MG63 (cell line): ENCODE measurements around the gene TTC12. TPM values are rescaled to one million over a fixed set of nuclear protein-coding genes. Genes with fewer than 3 reads are reported as not detected.

ENCODE experiments used
- DNase-seq: peaks from one replicate; pipeline ENCODE4 v3.0.0-alpha.2; 2020
- H3K27me3 ChIP-seq: fragments of 250-450 bp; sonication (Bioruptor Pico); 2 replicates; pipeline ENCODE4 v1.5.1; 2020; ENCODE audit warnings: mild to moderate bottlenecking, moderate library complexity
- H3K36me3 ChIP-seq: fragments of 250-450 bp; sonication (Bioruptor Pico); 2 replicates; pipeline ENCODE4 v1.5.1; 2020; ENCODE audit warnings: mild to moderate bottlenecking, moderate library complexity
- H3K4me3 ChIP-seq: fragments of 250-450 bp; sonication (Bioruptor Pico); 2 replicates; pipeline ENCODE4 v1.5.1; 2020; ENCODE audit warnings: mild to moderate bottlenecking, moderate library complexity
- H3K9me3 ChIP-seq: fragments of 250-450 bp; sonication (Bioruptor Pico); 2 replicates; pipeline ENCODE4 v1.5.1; 2020; ENCODE audit warnings: mild to moderate bottlenecking, moderate library complexity
- total RNA-seq: library from RNA; depleted of rRNA; stranded (reverse); fragments of >200 nt; shearing (Covaris generic); gene quantifications from 2 replicates; pipeline ENCODE4 v1.2.3, GENCODE V29; 2014; ENCODE audit warnings: low replicate concordance; rRNA removed

Gene TTC12, protein sequence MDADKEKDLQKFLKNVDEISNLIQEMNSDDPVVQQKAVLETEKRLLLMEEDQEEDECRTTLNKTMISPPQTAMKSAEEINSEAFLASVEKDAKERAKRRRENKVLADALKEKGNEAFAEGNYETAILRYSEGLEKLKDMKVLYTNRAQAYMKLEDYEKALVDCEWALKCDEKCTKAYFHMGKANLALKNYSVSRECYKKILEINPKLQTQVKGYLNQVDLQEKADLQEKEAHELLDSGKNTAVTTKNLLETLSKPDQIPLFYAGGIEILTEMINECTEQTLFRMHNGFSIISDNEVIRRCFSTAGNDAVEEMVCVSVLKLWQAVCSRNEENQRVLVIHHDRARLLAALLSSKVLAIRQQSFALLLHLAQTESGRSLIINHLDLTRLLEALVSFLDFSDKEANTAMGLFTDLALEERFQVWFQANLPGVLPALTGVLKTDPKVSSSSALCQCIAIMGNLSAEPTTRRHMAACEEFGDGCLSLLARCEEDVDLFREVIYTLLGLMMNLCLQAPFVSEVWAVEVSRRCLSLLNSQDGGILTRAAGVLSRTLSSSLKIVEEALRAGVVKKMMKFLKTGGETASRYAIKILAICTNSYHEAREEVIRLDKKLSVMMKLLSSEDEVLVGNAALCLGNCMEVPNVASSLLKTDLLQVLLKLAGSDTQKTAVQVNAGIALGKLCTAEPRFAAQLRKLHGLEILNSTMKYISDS
- total RNA-seq: 7.3 and 7.4 TPM in 2 replicates

DNA sequence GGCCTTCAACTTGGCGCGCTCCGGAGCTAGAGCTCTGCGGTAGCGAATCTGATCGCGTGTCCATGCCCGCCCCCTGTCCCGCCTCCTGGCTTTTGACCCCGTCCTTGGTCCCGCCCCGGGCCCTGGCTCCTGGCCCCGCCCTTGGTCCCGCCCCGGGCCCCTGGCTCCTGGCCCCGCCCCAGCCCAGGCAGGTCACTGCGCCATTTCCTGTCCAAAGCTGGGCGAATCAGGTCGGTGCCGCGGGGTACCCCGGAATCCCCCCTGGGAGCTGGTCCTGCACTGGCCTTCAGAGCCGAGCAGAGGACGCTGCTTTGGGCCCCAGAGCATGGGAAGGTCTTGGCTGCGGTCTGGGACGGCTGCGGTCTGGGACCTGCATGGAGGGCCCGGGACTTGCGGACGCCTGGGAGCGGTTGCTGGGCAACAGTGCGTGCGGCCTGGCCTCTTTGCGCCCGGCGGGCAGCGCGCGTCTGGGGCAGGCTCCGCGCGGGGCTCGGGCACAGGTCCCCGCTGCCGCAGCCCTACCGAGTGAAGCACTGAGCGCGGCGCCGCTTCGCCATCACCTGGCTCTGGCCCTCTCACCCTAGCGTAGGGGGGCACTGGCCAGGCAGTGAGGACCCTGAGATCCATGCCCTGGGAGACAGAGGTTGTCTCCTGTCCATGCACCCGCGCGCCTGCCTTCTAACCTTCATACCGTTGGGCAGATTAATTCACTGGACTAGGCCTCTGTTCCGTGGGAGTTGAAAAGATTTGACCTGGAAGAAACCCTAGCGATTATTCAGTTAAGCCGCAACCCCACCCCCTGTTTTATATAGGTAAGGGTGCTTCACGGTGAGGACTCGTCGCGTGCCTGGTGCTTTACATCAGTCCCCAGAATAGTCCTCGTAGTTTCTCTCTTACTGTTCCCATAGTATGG lies at the start of gene TTC12:
TTC12 (plus strand) TSS at position 195 of the 913 bp plus-strand sequence. CDS start 1,675 bp downstream, outside the sequence.
- Histone ChIP-seq H3K36me3 (no peaks in the 10 kb centered on the region), H3K27me3 (no peaks in the 10 kb centered on the region), H3K9me3 (no peaks in the 10 kb centered on the region), H3K4me3 (peak within 1 kb of the TSS; percentile 78)
- peak; percentile 92 for DNase-seq

DNA sequence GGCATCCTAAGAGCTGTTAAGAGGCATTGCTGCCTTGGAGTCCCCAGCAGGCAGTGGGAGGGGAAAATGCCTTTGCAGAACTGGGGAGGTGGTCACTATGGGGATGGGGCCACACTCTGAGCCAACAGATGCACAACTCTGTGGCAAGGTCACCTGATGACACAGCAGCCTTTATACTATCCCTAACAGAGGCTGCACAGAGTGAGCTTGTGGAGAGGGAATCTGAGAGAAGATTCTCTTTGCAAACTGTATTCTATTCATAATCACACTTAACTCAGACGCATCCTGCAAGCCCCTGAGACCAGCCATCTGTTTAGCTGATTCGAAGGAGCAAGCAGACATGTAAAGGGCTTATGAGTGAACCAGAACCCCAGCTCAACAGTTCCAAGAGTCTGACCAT lies 49.0 kb upstream of the TTC12 start:
- no peaks in the 10 kb centered on the region for H3K9me3 ChIP-seq
- DNase-seq: no peak
- H3K4me3 ChIP-seq: no peak overlapping the region
- H3K36me3 ChIP-seq: no peaks in the 10 kb centered on the region
- H3K27me3 ChIP-seq: no peaks in the 10 kb centered on the region

DNA sequence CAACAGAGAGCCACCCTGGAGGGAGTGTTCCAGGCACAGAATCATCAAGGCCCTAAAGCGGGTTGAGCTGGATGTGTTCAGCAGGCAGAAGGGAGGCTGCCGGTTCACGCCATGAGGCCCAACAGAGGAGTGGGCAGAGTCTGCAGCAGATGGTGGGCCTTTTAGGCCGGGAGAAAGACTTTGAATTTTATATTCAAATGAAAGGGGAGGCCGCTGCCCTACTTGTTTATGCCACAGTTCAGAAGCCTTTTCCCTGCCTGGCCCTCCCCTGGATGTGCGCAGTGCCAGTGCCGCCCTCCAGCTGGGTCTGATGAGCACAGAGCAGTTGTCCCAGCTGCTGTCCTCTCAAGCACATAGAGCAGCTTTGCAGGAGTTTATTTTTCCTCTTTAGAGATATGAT lies 46.9 kb upstream of the TTC12 start:
- Histone ChIP-seq H3K4me3 (no peak overlapping the region), H3K9me3 (no peaks in the 10 kb centered on the region), H3K36me3 (no peaks in the 10 kb centered on the region)

DNA sequence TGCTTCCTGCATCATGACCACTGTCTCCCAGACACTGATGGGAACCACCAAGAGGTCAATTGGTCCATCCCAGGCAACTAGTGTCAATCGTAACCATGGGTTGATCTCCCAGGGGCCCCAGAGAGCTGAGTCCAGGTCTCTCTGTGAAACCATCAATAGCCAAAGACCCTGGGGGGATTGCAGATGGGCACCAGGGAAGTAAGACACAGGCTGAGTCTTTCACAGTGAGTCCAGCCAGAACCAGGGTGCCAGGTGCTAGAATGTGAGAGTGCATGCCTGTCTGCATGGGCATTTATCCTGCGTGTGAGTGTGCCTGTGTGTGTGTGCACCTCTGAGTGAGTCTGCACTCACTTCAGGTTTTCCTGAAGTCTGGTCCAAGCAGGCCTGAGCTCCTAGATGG lies 45.3 kb upstream of the TTC12 start:
- Histone ChIP-seq H3K9me3 (no peaks in the 10 kb centered on the region), H3K4me3 (no peak overlapping the region), H3K36me3 (no peaks in the 10 kb centered on the region), H3K27me3 (no peaks in the 10 kb centered on the region)
- DNase-seq: no peak

More for the DNA sequence above, 46.9 kb upstream of the TTC12 start:
- no peak for DNase-seq
- no peaks in the 10 kb centered on the region for H3K27me3 ChIP-seq

DNA sequence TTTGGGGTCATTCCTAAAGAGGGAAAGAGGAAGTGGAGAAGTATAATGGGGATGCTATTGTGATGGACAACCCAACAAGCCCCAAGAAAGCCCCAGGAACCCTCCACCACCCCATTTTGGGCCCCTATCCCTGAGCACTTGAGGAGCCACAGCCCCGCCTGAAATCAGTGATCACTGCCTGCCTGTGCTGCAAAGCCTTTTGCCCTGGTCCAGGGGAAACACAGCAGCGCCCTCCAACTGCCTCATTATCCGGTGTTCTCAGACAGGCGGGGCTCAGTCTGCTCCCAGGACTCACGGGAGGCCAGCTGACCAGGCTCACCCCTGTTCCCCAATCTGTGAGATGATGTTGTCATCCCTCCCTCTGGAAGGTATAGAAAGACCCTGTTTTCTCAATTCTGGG lies 44.7 kb upstream of the TTC12 start:
- Histone ChIP-seq H3K4me3 (no peak overlapping the region), H3K9me3 (no peaks in the 10 kb centered on the region), H3K36me3 (no peaks in the 10 kb centered on the region), H3K27me3 (no peaks in the 10 kb centered on the region)
- no peak for DNase-seq

DNA sequence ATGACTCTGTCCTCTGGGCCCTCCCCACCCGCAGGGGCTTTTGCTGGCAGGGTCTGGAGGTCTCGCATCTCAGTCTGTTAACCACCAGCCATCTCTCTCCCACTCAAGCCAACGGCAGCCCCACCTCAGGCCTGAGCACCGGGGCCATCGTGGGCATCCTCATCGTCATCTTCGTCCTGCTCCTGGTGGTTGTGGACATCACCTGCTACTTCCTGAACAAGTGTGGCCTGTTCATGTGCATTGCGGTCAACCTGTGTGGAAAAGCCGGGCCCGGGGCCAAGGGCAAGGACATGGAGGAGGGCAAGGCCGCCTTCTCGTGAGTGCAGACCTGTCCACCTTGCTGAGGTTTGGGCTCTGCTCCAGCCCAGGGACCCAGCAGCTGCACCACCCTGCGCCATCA lies 44.3 kb upstream of the TTC12 start:
- H3K9me3 ChIP-seq: no peaks in the 10 kb centered on the region
- no peak for DNase-seq
- H3K27me3 ChIP-seq: no peaks in the 10 kb centered on the region
- no peak overlapping the region for H3K4me3 ChIP-seq
- H3K36me3 ChIP-seq: no peaks in the 10 kb centered on the region

DNA sequence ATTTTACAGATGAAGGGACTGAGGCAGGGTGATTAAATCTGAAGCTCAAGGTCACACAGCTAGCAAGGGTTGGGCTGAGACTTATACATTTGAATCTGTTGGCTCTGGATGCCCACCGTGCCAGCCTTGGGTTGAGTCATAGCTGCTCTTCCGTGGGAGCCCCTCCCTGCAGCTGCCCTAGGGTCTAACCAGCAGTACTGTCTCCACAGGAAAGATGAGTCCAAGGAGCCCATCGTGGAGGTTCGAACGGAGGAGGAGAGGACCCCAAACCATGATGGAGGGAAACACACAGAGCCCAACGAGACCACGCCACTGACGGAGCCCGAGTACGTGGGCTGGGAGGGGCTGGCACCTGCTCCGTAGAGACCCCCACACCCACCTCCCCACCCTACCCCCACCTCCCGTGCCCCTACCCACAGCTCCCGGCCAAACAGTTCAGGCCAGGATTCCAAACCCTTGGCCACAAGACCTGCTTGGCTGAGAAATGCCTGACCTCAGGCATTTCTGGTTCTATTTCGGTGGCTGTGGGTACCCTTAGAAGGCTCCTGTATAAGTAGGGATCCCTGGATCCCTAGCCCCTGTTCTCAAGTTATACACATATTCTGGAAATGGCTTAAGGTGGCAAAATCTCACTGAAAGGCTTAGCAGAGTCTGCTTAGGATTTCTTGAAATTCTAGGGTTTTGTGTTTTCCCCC lies 42.7 kb upstream of the TTC12 start:
- H3K9me3 ChIP-seq: no peaks in the 10 kb centered on the region
- H3K36me3 ChIP-seq: no peaks in the 10 kb centered on the region
- H3K27me3 ChIP-seq: no peaks in the 10 kb centered on the region
- DNase-seq: no peak
- no peak overlapping the region for H3K4me3 ChIP-seq

DNA sequence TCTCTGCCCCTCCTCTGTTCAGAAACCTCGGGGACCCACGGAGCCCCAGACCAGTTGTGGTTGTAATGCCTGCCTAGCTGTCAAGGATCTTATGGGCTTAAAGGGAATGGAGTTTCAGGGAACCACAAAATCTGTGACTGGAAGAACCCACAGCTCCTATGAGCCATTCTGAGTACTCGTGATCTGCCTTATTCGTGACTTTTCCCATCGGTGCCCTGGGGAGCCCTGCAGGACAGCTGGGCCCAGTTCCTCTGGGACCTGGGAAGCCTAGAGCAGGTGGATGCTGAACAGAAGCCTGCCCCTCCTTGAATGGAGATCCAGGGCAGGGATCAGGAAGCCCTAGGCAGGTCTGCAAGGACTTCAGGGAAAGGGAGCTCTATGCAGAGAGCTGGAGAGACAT lies 42.1 kb upstream of the TTC12 start:
- Histone ChIP-seq H3K4me3 (no peak overlapping the region), H3K9me3 (no peaks in the 10 kb centered on the region), H3K36me3 (no peaks in the 10 kb centered on the region), H3K27me3 (no peaks in the 10 kb centered on the region)
- DNase-seq: no peak

DNA sequence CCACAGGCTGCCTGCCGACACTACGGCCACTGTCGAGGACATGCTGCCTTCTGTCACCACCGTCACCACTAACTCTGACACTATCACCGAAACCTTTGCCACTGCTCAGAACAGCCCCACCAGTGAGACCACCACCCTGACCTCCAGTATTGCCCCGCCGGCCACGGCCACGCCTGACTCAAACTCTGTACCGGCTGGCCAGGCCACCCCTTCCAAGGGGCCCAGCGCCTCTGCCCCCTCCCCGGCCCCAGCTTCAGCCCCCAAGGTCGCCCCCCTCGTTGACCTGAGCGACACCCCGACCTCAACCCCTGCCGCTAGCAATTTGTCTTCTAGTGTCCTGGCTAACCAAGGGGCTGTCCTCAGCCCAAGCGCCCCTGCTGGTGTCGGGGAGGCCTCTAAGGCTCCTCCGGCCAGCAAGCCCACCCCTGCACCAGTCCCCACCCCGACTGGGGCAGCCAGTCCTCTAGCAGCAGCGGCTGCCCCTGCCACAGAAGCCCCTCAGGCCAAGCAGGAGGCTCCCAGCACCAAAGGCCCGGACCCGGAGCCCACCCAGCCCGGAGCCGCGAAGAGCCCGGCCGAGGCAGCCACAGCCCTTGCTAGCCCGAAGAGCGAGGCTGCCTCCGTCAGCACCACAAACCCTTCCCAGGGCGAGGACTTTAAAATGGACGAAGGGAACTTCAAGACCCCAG lies 41.3 kb upstream of the TTC12 start:
- H3K9me3 ChIP-seq: no peaks in the 10 kb centered on the region
- H3K27me3 ChIP-seq: no peaks in the 10 kb centered on the region
- no peaks in the 10 kb centered on the region for H3K36me3 ChIP-seq
- H3K4me3 ChIP-seq: no peak overlapping the region
- no peak for DNase-seq

DNA sequence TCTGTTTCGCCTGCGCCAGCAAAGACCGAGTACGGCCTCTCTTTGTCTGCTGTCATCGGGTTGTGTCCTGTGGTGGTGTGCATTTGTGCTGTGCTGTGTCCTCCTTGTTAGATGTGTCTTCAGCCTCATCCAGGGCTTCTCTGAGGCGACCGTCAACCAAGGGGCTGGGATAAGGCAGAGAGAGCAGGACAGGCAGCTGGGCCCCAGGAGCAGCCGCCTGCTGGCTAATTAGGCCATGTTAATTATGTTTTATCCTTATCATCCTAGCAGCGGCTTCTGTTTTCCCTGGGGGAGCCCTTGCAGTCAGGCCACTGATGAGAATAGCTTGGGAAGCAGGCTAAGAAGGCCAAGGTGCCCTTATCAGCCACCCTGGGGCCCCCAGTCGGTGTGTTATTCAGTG lies 40.7 kb upstream of the TTC12 start:
- no peaks in the 10 kb centered on the region for H3K9me3 ChIP-seq
- no peak for DNase-seq
- no peaks in the 10 kb centered on the region for H3K27me3 ChIP-seq
- no peak overlapping the region for H3K4me3 ChIP-seq
- H3K36me3 ChIP-seq: no peaks in the 10 kb centered on the region

DNA sequence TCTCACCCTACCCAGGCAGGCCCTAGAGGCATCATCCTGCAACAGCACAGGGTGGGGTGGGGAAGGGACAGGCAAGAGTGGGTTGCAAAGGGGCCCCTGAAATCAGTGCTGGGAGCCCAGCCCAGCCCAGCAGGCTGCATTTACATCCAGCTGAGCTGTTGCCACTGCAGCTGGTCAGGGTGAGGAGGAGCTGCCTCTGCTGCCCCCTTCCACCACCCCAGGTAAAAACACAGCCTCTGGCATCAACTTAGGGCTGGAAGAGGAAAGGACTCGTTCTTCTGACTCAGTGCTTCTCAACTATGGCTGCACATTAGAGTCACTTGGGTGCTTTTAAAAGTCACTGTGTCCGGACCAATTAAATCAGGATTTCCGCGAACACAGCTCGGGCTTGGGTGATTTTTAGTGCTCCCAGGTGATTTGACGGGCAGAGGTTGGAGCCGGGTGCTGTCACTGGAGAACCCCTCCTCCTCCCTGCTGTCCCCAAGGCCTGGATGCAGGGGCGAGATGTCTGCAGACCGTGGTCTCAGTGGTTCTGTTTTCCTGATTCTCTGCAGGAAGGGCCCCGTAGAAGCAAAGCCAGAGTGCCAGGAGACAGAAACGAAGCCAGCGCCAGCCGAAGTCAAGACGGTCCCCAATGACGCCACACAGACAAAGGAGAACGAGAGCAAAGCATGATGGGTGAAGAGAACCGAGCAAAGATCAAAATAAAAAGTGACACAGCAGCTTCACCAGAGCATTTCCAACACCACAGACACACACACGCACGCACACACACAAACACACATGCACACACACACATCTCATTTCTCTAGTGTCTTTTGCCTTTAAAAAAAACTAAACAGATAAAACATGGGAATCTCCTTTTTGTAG lies 39.4 kb upstream of the TTC12 start:
- H3K27me3 ChIP-seq: no peaks in the 10 kb centered on the region
- no peaks in the 10 kb centered on the region for H3K36me3 ChIP-seq
- no peak overlapping the region for H3K4me3 ChIP-seq
- DNase-seq: peak; percentile 19
- H3K9me3 ChIP-seq: no peaks in the 10 kb centered on the region

DNA sequence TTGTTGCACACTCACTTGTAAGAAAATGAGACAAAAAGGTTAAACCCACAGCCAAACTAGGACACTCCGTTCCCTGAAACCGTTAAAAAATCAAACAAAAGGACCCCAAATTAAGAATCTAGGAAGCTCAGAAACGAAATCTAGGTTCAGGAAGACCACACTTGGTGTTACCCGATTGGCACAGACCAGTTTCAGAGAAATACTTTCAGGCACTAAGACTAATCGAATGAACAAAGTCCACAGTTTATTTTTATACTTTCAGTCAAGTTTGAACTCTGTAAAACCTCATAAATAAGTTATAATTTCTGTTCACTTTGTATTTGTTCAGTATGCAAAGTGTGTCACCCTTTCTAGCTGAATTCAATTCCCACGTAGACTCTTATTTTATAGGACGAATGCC lies 38.8 kb upstream of the TTC12 start:
- DNase-seq: no peak
- no peak overlapping the region for H3K4me3 ChIP-seq
- H3K36me3 ChIP-seq: no peaks in the 10 kb centered on the region
- H3K27me3 ChIP-seq: no peaks in the 10 kb centered on the region
- H3K9me3 ChIP-seq: no peaks in the 10 kb centered on the region

DNA sequence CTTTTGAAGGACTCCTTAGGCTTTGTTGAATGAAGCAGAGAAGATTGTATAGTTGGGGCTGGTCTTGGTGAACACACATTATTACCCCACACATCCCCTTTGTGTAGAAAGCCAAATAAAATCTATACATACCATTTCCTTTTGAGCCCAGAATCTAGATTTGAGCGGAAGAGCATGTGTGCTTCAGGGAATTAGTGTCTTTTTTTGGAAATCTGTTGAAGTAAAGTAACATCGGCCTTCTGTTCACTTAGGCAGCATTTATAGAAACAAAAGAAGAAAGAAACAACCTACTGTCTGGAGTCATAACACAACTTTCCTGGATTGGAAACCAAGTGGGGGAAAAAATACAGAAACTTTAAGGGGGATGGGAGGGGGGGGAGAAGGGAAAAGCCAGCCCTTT lies 37.9 kb upstream of the TTC12 start:
- H3K36me3 ChIP-seq: no peaks in the 10 kb centered on the region
- no peak overlapping the region for H3K4me3 ChIP-seq
- no peaks in the 10 kb centered on the region for H3K9me3 ChIP-seq
- no peak for DNase-seq
- H3K27me3 ChIP-seq: no peaks in the 10 kb centered on the region

DNA sequence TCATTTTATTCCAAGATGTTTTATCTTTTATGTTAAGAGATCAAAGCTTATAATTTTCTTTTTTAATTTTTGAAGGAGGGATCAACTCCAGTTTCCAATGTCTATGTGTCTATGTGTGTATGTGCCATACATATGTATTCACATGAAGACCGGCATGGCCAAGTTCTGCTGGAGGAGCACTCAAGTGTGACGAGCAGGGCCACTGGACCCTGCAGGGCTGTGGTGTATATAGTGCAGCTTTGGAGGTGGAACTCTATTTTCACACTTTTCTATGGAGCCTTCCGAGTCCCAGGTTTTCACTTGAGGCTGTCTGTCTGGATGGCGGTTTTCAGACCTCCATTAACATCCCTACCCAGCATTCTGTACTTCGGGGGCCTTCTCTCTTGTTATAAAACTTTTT lies 36.5 kb upstream of the TTC12 start:
- Histone ChIP-seq H3K9me3 (no peaks in the 10 kb centered on the region), H3K4me3 (no peak overlapping the region), H3K36me3 (no peaks in the 10 kb centered on the region), H3K27me3 (no peaks in the 10 kb centered on the region)
- no peak for DNase-seq

DNA sequence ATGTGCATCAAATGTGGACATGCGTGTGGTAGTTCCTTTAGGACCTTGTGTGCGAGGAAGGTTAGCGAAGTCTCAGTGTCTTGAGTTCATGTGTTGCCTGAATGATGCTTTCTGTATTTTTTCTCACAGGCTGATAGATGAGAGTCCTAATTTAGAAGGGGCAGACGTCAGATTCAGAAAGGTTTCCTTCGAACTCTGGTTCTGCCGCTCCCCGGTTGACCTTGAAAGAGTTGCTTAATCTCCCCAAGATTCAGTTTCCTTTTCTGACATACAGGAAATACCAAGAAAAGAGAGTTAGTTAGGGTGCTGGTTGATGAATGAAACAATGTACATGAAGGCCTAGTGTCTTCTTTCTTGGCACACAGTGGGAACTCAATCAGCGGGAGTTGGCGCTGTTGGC lies 35.9 kb upstream of the TTC12 start:
- Histone ChIP-seq H3K4me3 (no peak overlapping the region), H3K9me3 (no peaks in the 10 kb centered on the region), H3K27me3 (no peaks in the 10 kb centered on the region), H3K36me3 (no peaks in the 10 kb centered on the region)
- DNase-seq: no peak
